ENCODE results near the gene NOM1. TPM values are rescaled to one million over a fixed set of nuclear protein-coding genes. Genes with fewer than 3 reads are reported as not detected.

The NOM1 gene
- total RNA-seq, 1 experiment from 2014 or later = 31.7 TPM

GRCh38 chr7:156906200-156906649 is 43.3 kb upstream of the NOM1 start:
- Histone ChIP-seq H2AFZ (ENCODE audit: low read length) (no peak overlapping the region), H3K79me1 (ENCODE audit: insufficient read depth, low read depth, low read length, poor library complexity, severe bottlenecking) (no peaks in the 10 kb centered on the region), H3K9ac (ENCODE audit: extremely low read depth, insufficient read length, low read length) (no peak overlapping the region), H3K4me2 (ENCODE audit: insufficient read depth, insufficient read length, low read length) (no peak overlapping the region), H4K91ac (ENCODE audit: insufficient read length, low read depth, low read length) (no peak overlapping the region), H2BK120ac (ENCODE audit: low read depth, low read length, poor library complexity, severe bottlenecking) (no peak overlapping the region), H3K4me1 (ENCODE audit: insufficient read depth, low read length) (no peaks in the 10 kb centered on the region), H3K9me3 (ENCODE audit: control insufficient read depth, low read depth, low read length) (no peaks in the 10 kb centered on the region), H4K8ac (replicated peaks; ENCODE audit: insufficient read length, low read depth, low read length) (no peak overlapping the region), H4K5ac (ENCODE audit: insufficient read length, low read depth, low read length) (no peak overlapping the region), H3K56ac (ENCODE audit: insufficient read length, low read depth, low read length) (no peak overlapping the region), H2BK20ac (ENCODE audit: low read depth, low read length, poor library complexity, severe bottlenecking) (no peak overlapping the region), H3K27ac (ENCODE audit: insufficient read length, low read depth, low read length) (no peak overlapping the region), H2AK5ac (ENCODE audit: insufficient read length, low read length) (no peak overlapping the region), H2BK5ac (ENCODE audit: insufficient read length, low read length) (no peak overlapping the region), H2BK12ac (ENCODE audit: insufficient read length, low read depth, low read length) (no peak overlapping the region), H3K18ac (ENCODE audit: insufficient read length, low read depth, low read length) (no peak overlapping the region), H3K14ac (ENCODE audit: insufficient read depth, low read length) (no peak overlapping the region), H3K23ac (ENCODE audit: insufficient read length, low read depth, low read length) (no peak overlapping the region), H3K4ac (ENCODE audit: low read depth, low read length) (no peak overlapping the region), H3K23me2 (ENCODE audit: insufficient read length, low read depth, low read length, poor library complexity, severe bottlenecking) (no peaks in the 10 kb centered on the region), H3T11ph (ENCODE audit: low read length) (no peak overlapping the region), H2BK15ac (ENCODE audit: low read depth, low read length) (no peak overlapping the region), H4K20me1 (ENCODE audit: control insufficient read depth, insufficient read depth, insufficient read length) (no peaks in the 10 kb centered on the region), H3K79me2 (ENCODE audit: insufficient read depth, low read length) (no peaks in the 10 kb centered on the region), H3K27me3 (ENCODE audit: insufficient read depth, low read length) (no peaks in the 10 kb centered on the region)
- Mint-ChIP-seq H3K9me3 (no peaks in the 10 kb centered on the region), H3K27me3 (ENCODE audit: low read depth) (peaks cover 12% of the 10 kb centered on the region), H3K27ac (no peak overlapping the region; a peak in 1 of 7 replicates), H3K4me3 (no peak overlapping the region), H3K36me3 (ENCODE audit: insufficient read depth in 1 of 3, low read depth in 3 of 3) (no peaks in the 10 kb centered on the region), H3K4me1 (0 out of 4 replicates have a peak, but pooled peaks cover 2 to 3% of the 10 kb centered on the region in 2 experiments)
- no CpG with 5 or more reads among the region's 4 CpGs for WGBS (ENCODE audit: extremely low coverage, insufficient read length, low lambda C conversion rate)
- TF ChIP-seq CTCF (conservative IDR thresholded peaks at IDR 0.05) = no peak
- DNase-seq = no peak

All from H9 (cell line).